ENCODE measurements around the gene TBC1D22A.

Gene TBC1D22A

DNA sequence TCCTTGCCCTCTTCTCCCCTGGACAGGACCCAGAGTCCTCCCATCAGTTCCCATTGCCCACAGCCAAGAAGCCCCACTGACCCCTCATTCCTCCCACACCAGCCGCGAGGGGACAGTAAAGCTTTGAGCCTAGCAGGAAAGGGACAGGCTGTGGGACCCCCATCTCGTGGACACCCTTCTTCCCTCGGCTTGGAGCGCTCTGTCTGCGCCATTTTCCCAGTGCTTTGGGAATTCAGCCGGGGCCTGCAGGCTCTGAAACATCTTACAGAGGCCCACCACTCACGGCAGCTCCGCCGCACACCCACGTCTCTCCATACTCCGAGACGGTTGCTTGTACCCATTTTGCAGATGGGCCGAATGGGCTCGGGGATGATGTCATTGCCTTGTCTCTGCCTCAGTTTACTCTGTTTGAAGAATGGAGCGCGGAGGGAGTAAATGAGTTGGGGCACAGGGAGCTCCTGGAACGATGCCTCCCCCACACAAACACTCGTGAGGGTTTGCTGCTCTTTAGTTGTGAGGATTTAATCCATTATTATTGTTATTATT, 447.7 kb downstream of the TBC1D22A start:
- Mint-ChIP-seq H3K36me3 (ENCODE audit: low read depth) (no peaks in the 10 kb centered on the region), H3K4me1 (ENCODE audit: low read depth) (no peaks in the 10 kb centered on the region), H3K27me3 (ENCODE audit: low read depth) (no peaks in the 10 kb centered on the region), H3K4me3 (no peak overlapping the region), H3K27ac (no peak overlapping the region), H3K9me3 (peaks cover 6% of the 10 kb centered on the region)

- H3K27ac Mint-ChIP-seq, result no peak overlapping the region
- H3K4me1 Mint-ChIP-seq (ENCODE audit: low read depth), result no peaks in the 10 kb centered on the region
- no peaks in the 10 kb centered on the region for H3K36me3 Mint-ChIP-seq (ENCODE audit: low read depth)
- peaks cover 6% of the 10 kb centered on the region for H3K9me3 Mint-ChIP-seq
- no peak overlapping the region for H3K4me3 Mint-ChIP-seq
- no peaks in the 10 kb centered on the region for H3K27me3 Mint-ChIP-seq (ENCODE audit: low read depth)
These were observed 448.2 kb downstream of the TBC1D22A start for GRCh38 chr22:47210686-47211085.

DNA sequence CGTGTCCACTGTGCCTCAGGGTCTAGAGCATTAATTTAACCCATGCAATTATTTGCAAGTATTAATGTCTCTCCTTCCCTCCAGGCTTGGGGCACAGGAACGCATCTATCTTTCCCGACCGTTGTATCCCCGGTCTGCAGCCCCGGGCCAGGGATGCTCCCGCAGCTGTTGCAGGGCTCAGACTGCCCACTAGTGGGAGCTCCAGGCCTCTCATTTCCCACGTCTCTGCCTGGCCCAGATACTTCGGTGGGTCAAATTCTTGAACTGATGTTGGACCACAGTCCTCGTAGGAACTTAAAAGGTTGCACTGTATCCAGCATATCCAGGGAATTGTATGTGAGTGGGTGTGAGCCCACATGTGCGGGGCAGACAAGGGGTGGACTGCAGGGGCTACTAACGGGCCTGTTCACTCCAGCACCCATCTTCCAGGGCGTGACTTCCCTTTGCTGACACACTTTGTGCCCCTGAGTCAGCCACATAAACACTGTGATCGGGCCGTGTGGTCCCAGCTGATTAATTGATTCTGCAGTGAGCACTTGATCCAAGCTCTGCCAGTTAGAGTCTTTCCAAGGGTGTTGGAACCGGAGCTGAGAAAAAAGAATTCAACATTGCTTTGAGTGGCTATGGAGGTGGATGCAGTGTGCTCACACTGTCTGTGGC, 451.3 kb downstream of the TBC1D22A start:
- Mint-ChIP-seq H3K4me1 (ENCODE audit: low read depth) (no peaks in the 10 kb centered on the region), H3K27me3 (ENCODE audit: low read depth) (no peaks in the 10 kb centered on the region), H3K9me3 (peaks cover 6% of the 10 kb centered on the region), H3K36me3 (ENCODE audit: low read depth) (no peaks in the 10 kb centered on the region), H3K4me3 (no peak overlapping the region), H3K27ac (no peak overlapping the region)

DNA sequence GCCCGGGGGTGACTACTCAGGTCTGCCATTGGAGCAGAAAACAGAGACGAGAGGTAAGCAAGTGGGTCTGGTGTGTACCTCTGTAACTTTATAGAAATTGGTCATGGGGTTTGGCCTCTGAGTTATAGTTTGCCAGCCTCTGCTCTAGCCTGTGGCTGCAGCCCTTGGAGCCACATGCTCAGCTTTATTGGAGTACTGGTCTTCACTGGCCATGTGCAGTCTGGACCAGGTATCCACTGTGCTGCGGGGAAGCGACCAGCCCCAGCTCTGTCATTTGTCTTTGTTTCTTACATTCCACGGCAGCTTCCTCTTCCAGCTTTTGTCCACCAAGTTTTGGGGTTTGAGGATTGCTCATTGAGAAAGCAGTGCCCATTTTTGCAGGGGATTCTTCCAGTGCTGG, 453.4 kb downstream of the TBC1D22A start:
- Mint-ChIP-seq H3K4me3 (no peak overlapping the region), H3K27ac (no peak overlapping the region), H3K36me3 (ENCODE audit: low read depth) (no peaks in the 10 kb centered on the region), H3K4me1 (ENCODE audit: low read depth) (no peaks in the 10 kb centered on the region), H3K9me3 (peaks cover 6% of the 10 kb centered on the region), H3K27me3 (ENCODE audit: low read depth) (no peaks in the 10 kb centered on the region)

- no peaks in the 10 kb centered on the region for H3K36me3 Mint-ChIP-seq (ENCODE audit: low read depth)
- no peaks in the 10 kb centered on the region for H3K9me3 Mint-ChIP-seq
- H3K4me3 Mint-ChIP-seq, result no peak overlapping the region
- no peaks in the 10 kb centered on the region for H3K4me1 Mint-ChIP-seq (ENCODE audit: low read depth)
- H3K27ac Mint-ChIP-seq, result no peak overlapping the region
- no peaks in the 10 kb centered on the region for H3K27me3 Mint-ChIP-seq (ENCODE audit: low read depth)
These were observed 456.2 kb downstream of the TBC1D22A start for GRCh38 chr22:47218671-47219070.

DNA sequence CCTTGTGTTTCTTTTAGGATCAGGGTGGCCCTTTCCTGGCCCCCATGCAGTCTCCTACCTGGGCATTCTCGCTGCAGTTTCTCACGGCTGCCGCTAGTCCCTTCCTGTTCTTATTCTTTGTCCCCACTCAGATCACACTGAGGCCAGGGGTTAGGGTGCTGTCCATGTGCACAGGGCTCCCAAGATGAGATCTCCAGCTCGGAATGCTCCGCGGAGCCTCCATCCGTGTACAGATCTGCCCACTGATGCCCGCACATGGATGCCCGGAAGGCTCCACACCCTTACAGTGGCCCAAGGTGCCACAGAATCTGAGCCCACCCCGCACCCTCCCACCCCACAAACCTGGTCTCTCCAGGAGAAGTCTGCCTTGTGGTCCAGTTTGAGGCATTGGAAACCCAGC, 457.3 kb downstream of the TBC1D22A start:
- Mint-ChIP-seq H3K4me1 (ENCODE audit: low read depth) (no peaks in the 10 kb centered on the region), H3K27me3 (ENCODE audit: low read depth) (no peaks in the 10 kb centered on the region), H3K27ac (no peak overlapping the region), H3K36me3 (ENCODE audit: low read depth) (no peaks in the 10 kb centered on the region), H3K9me3 (no peaks in the 10 kb centered on the region), H3K4me3 (no peak overlapping the region)

GRCh38 chr22:47220752-47221151, 458.3 kb downstream of the TBC1D22A start:
- Mint-ChIP-seq H3K4me1 (ENCODE audit: low read depth) (no peaks in the 10 kb centered on the region), H3K9me3 (no peaks in the 10 kb centered on the region), H3K36me3 (ENCODE audit: low read depth) (no peaks in the 10 kb centered on the region), H3K27me3 (ENCODE audit: low read depth) (no peaks in the 10 kb centered on the region), H3K27ac (no peak overlapping the region), H3K4me3 (no peak overlapping the region)

- no peaks in the 10 kb centered on the region for H3K27me3 Mint-ChIP-seq (ENCODE audit: low read depth)
- H3K36me3 Mint-ChIP-seq (ENCODE audit: low read depth), result no peaks in the 10 kb centered on the region
- no peak overlapping the region for H3K27ac Mint-ChIP-seq
- no peaks in the 10 kb centered on the region for H3K4me1 Mint-ChIP-seq (ENCODE audit: low read depth)
- H3K9me3 Mint-ChIP-seq, result no peaks in the 10 kb centered on the region
- H3K4me3 Mint-ChIP-seq, result no peak overlapping the region
These were observed 459.6 kb downstream of the TBC1D22A start for GRCh38 chr22:47221840-47222615.

All from T-helper 1 cell treated with Interleukin-12 subunit alpha and Interleukin-12 subunit beta and Interleukin-4 antibody, amounts not matched to agents 30 μg/mL and 1 μg/mL, for 36 hours (primary cell).